ENCODE data around the gene SHKBP1.

- TF ChIP-seq CTCF (conservative IDR thresholded peaks at IDR 0.05; ENCODE audit: low read length), result no peak
- TF ChIP-seq EZH2phosphoT487 (IDR thresholded peaks at IDR 0.05; ENCODE audit: borderline replicate concordance), result no peak
Observed at GRCh38 chr19:40594255-40594654, 17.6 kb downstream of the SHKBP1 start.
